ENCODE data around the gene GALNT18.
A peak's percentile ranks its signal among the peaks of the same experiment; 100 is the strongest.

The GALNT18 gene

GRCh38 chr11:11426226-11426952 is 195.4 kb downstream of the GALNT18 start:
- DNase-seq, result no peak

- no peak for DNase-seq
These were observed 196.0 kb downstream of the GALNT18 start for GRCh38 chr11:11425806-11426205.

GRCh38 chr11:11424688-11425087 is 197.1 kb downstream of the GALNT18 start:
- DNase-seq, result no peak

GRCh38 chr11:11422411-11423128 is 199.2 kb downstream of the GALNT18 start:
- DNase-seq, result no peak

- DNase-seq, result no peak
These were observed 200.3 kb downstream of the GALNT18 start for GRCh38 chr11:11421509-11421908.

- no peak for DNase-seq
These were observed 200.9 kb downstream of the GALNT18 start for GRCh38 chr11:11420899-11421285.

GRCh38 chr11:11420191-11420898 is 201.5 kb downstream of the GALNT18 start:
- DNase-seq, result peak; percentile 10

- no peak for DNase-seq
These were observed 202.1 kb downstream of the GALNT18 start for GRCh38 chr11:11419747-11420146.

GRCh38 chr11:11416917-11417316 is 204.9 kb downstream of the GALNT18 start:
- no peak for DNase-seq

GRCh38 chr11:11416502-11416901 is 205.3 kb downstream of the GALNT18 start:
- no peak for DNase-seq

- DNase-seq, result no peak
These were observed 205.9 kb downstream of the GALNT18 start for GRCh38 chr11:11415901-11416300.

- DNase-seq, result no peak
These were observed 206.8 kb downstream of the GALNT18 start for GRCh38 chr11:11414996-11415395.

GRCh38 chr11:11413776-11414175 is 208.0 kb downstream of the GALNT18 start:
- no peak for DNase-seq

GRCh38 chr11:11411401-11411985 is 210.3 kb downstream of the GALNT18 start:
- no peak for DNase-seq

- DNase-seq, result no peak
These were observed 211.9 kb downstream of the GALNT18 start for GRCh38 chr11:11409901-11410300.

GRCh38 chr11:11409224-11409623 is 212.6 kb downstream of the GALNT18 start:
- no peak for DNase-seq

GRCh38 chr11:11408436-11409221 is 213.2 kb downstream of the GALNT18 start:
- DNase-seq, result no peak

GRCh38 chr11:11407763-11408084 is 214.1 kb downstream of the GALNT18 start:
- DNase-seq, result no peak

GRCh38 chr11:11407065-11407762 is 214.6 kb downstream of the GALNT18 start:
- peak; percentile 47 for DNase-seq

- no peak for DNase-seq
These were observed 215.2 kb downstream of the GALNT18 start for GRCh38 chr11:11406652-11407051.

- DNase-seq, result no peak
These were observed 217.8 kb downstream of the GALNT18 start for GRCh38 chr11:11403763-11404725.

Measured in NCI-H2227 treated with DMSO at 0.1 percent for 48 hours (cell line).